GM23338 (cell line): Measurements from ENCODE around the gene TMEM170B. TPM values are rescaled to one million over a fixed set of nuclear protein-coding genes. Genes with fewer than 3 reads are reported as not detected.

Experiments used
- ATAC-seq: fragments of 200-7000 bp; cut with Tn5 transposase; 3 replicates; pipeline ENCODE4 v1.9.1; 2020
- DNase-seq: peaks from one replicate; pipeline ENCODE4 v3.0.0-alpha.2; 2015; ENCODE audit warnings: low spot score
- H2AFZ ChIP-seq: fragments of 200-600 bp; sonication (generic); 2 replicates; pipeline ENCODE4 v1.8.0; 2016; ENCODE audit warnings: antibody characterized with exemption, mild to moderate bottlenecking, moderate library complexity
- H3F3A ChIP-seq: fragments of 200-600 bp; sonication (generic); replicated peaks from 2 replicates; pipeline ENCODE4 v1.8.0; 2017; ENCODE audit warnings: antibody characterized with exemption, mixed run types, low read depth
- H3K27ac ChIP-seq: fragments of 200-600 bp; sonication (generic); 2 replicates; pipeline ENCODE4 v1.6.1; 2016; ENCODE audit warnings: low read depth
- H3K27me3 ChIP-seq: fragments of 200-600 bp; sonication (generic); 2 replicates; pipeline ENCODE4 v1.8.0; 2016; ENCODE audit warnings: mild to moderate bottlenecking, mixed run types, moderate library complexity; ENCODE audit not compliant: insufficient read depth
- H3K36me3 ChIP-seq: fragments of 200-600 bp; sonication (generic); 2 replicates; pipeline ENCODE4 v1.8.0; 2016; ENCODE audit warnings: mild to moderate bottlenecking; ENCODE audit not compliant: insufficient read depth
- H3K4me1 ChIP-seq: fragments of 200-600 bp; sonication (generic); 2 replicates; pipeline ENCODE4 v1.8.0; 2016; ENCODE audit warnings: mild to moderate bottlenecking, moderate library complexity; ENCODE audit not compliant: insufficient read depth
- H3K4me2 ChIP-seq: fragments of 200-600 bp; sonication (generic); 2 replicates; pipeline ENCODE4 v1.7.1; 2017; ENCODE audit warnings: mixed run types
- H3K4me3 ChIP-seq: fragments of 200-600 bp; sonication (generic); 2 replicates; pipeline ENCODE4 v1.6.1; 2016; ENCODE audit warnings: mixed run types
- H3K79me2 ChIP-seq: fragments of 200-600 bp; sonication (generic); replicated peaks from 2 replicates; pipeline ENCODE4 v1.8.0; 2017; ENCODE audit warnings: mild to moderate bottlenecking; ENCODE audit not compliant: insufficient read depth
- H3K9me2 ChIP-seq: fragments of 200-600 bp; sonication (generic); 2 replicates; pipeline ENCODE4 v1.8.0; 2017; ENCODE audit not compliant: insufficient read depth
- H4K20me1 ChIP-seq: fragments of 200-600 bp; sonication (generic); replicated peaks from 2 replicates; pipeline ENCODE4 v1.8.0; 2017; ENCODE audit warnings: mild to moderate bottlenecking; ENCODE audit not compliant: insufficient read depth
- H3K27ac Mint-ChIP-seq: 2 replicates; pipeline ENCODE4 v1.8.0; 2020; ENCODE audit warnings: inconsistent platforms, mild to moderate bottlenecking, moderate library complexity, mixed read lengths
- H3K27me3 Mint-ChIP-seq: 3 replicates; pipeline ENCODE4 v1.8.0; 2022; ENCODE audit warnings: low read depth, mild to moderate bottlenecking, moderate library complexity, mixed read lengths, inconsistent platforms; ENCODE audit not compliant: insufficient read depth, poor library complexity
- H3K36me3 Mint-ChIP-seq: 3 replicates; pipeline ENCODE4 v1.8.0; 2021; ENCODE audit warnings: low read depth, mild to moderate bottlenecking, inconsistent platforms, moderate library complexity, mixed read lengths
- H3K4me1 Mint-ChIP-seq: 3 replicates; pipeline ENCODE4 v1.8.0; 2020; ENCODE audit warnings: mild to moderate bottlenecking, inconsistent platforms, mixed read lengths
- H3K4me3 Mint-ChIP-seq: 3 replicates; pipeline ENCODE4 v1.8.0; 2021; ENCODE audit warnings: moderate library complexity, mild to moderate bottlenecking, inconsistent platforms, mixed read lengths
- H3K9me3 Mint-ChIP-seq: 3 replicates; pipeline ENCODE4 v1.8.0; 2020; ENCODE audit warnings: moderate library complexity, mild to moderate bottlenecking, inconsistent platforms, mixed read lengths
- CTCF ChIP-seq, 2 experiments: fragments of 200-600 bp in 1 of 2; sonication (generic) in 1 of 2; conservative IDR thresholded peaks; 2 replicates each; pipeline versions ENCODE4 v1.5.1 to v1.6.1; 2016 to 2017; ENCODE audit warnings: antibody characterized with exemption in 2 of 2, low read depth in 2 of 2, mild to moderate bottlenecking in 2 of 2, moderate library complexity in 1 of 2
- EZH2phosphoT487 ChIP-seq: fragments of 200-600 bp; sonication (generic); IDR thresholded peaks from one replicate; pipeline ENCODE4 v1.8.1; 2018; ENCODE audit warnings: antibody characterized with exemption; ENCODE audit not compliant: unreplicated experiment
- POLR2AphosphoS5 ChIP-seq: IDR thresholded peaks from 2 replicates; pipeline ENCODE4 v1.6.1; 2016; ENCODE audit warnings: antibody characterized with exemption, low read depth
- REST ChIP-seq: IDR thresholded peaks from one replicate; pipeline ENCODE4 v1.6.1; 2018; ENCODE audit warnings: antibody characterized with exemption; ENCODE audit not compliant: unreplicated experiment
- STAT1 ChIP-seq: IDR thresholded peaks from one replicate; pipeline ENCODE4 v1.6.1; 2016; ENCODE audit warnings: antibody characterized with exemption; ENCODE audit not compliant: unreplicated experiment
- ZNF114 ChIP-seq: fragments of 250-450 bp; sonication (Bioruptor Pico); IDR thresholded peaks from 2 replicates; pipeline ENCODE4 v1.5.0; 2020; ENCODE audit warnings: mild to moderate bottlenecking, moderate library complexity
- polyA plus RNA-seq: library from polyadenylated mRNA; unstranded; fragments of >200 nt; fragmentation: Nextera tagmentation; extraction: Ambion mirVana; gene quantifications from 2 replicates; pipeline ENCODE4 v1.2.1, GENCODE V29; 2016
- total RNA-seq: library from RNA; depleted of rRNA; stranded (reverse); fragments of >200 nt; shearing (Covaris generic); gene quantifications from 2 replicates; pipeline ENCODE4 v1.2.3, GENCODE V29; 2014

TMEM170B gene
- total and polyA plus RNA-seq, 2 experiments from 2014 or later: 2.0 to 6.9 TPM

- 0 out of 2 replicates have a peak, but pooled peaks cover 6% of the 10 kb centered on the region for H3K9me2 ChIP-seq
- no peaks in the 10 kb centered on the region for H3K27me3 ChIP-seq
- H3F3A ChIP-seq: no peaks in the 10 kb centered on the region
- no peak for ATAC-seq
- H4K20me1 ChIP-seq: no peaks in the 10 kb centered on the region
- Mint-ChIP-seq H3K4me3 (no peak overlapping the region), H3K36me3 (no peaks in the 10 kb centered on the region), H3K27ac (no peak overlapping the region), H3K9me3 (no peaks in the 10 kb centered on the region), H3K4me1 (peaks cover 10% of the 10 kb centered on the region), H3K27me3 (no peaks in the 10 kb centered on the region)
- no peak for DNase-seq
- TF ChIP-seq REST: no peak
- TF ChIP-seq ZNF114: no peak
- TF ChIP-seq STAT1: no peak
- no peak for TF ChIP-seq POLR2AphosphoS5
- H3K36me3 ChIP-seq: no peaks in the 10 kb centered on the region
- no peaks in the 10 kb centered on the region for H3K4me1 ChIP-seq
- H3K79me2 ChIP-seq: no peaks in the 10 kb centered on the region
- H3K4me3 ChIP-seq: no peak overlapping the region
- H3K27ac ChIP-seq: no peak overlapping the region
- H3K4me2 ChIP-seq: no peak overlapping the region
- 0 out of 2 replicates have a peak overlapping the region, but pooled peaks have one; percentile 18 for H2AFZ ChIP-seq
These were observed 76.3 kb downstream of the TMEM170B start for GRCh38 chr6:11613858-11614257.

- no peak for TF ChIP-seq EZH2phosphoT487
- Mint-ChIP-seq H3K27ac (no peak overlapping the region), H3K27me3 (no peaks in the 10 kb centered on the region), H3K36me3 (no peaks in the 10 kb centered on the region), H3K4me1 (peaks cover 3% of the 10 kb centered on the region), H3K4me3 (no peak overlapping the region), H3K9me3 (no peaks in the 10 kb centered on the region)
- Histone ChIP-seq H3F3A (no peaks in the 10 kb centered on the region), H3K9me2 (0 out of 2 replicates have a peak, but pooled peaks cover 6% of the 10 kb centered on the region), H3K4me1 (no peaks in the 10 kb centered on the region), H3K36me3 (no peaks in the 10 kb centered on the region), H4K20me1 (no peaks in the 10 kb centered on the region), H3K4me3 (no peak overlapping the region), H2AFZ (no peak overlapping the region), H3K27me3 (no peaks in the 10 kb centered on the region), H3K27ac (no peak overlapping the region), H3K79me2 (no peaks in the 10 kb centered on the region), H3K4me2 (no peak overlapping the region)
- DNase-seq (no peak), ATAC-seq (no peak)
These were observed 77.1 kb downstream of the TMEM170B start for GRCh38 chr6:11614534-11615213.

GRCh38 chr6:11615214-11615602 lies 77.7 kb downstream of the TMEM170B start:
- Mint-ChIP-seq H3K27me3 (no peaks in the 10 kb centered on the region), H3K27ac (no peak overlapping the region), H3K4me3 (no peak overlapping the region), H3K36me3 (no peaks in the 10 kb centered on the region), H3K9me3 (no peaks in the 10 kb centered on the region), H3K4me1 (0 out of 3 replicates have a peak, but pooled peaks cover 2% of the 10 kb centered on the region)
- H3K36me3 ChIP-seq: no peaks in the 10 kb centered on the region
- H3K4me2 ChIP-seq: no peak overlapping the region
- no peaks in the 10 kb centered on the region for H3F3A ChIP-seq
- no peak overlapping the region for H2AFZ ChIP-seq
- no peaks in the 10 kb centered on the region for H3K79me2 ChIP-seq
- H3K27ac ChIP-seq: no peak overlapping the region
- DNase-seq: no peak
- H3K9me2 ChIP-seq: 0 out of 2 replicates have a peak, but pooled peaks cover 6% of the 10 kb centered on the region
- no peak overlapping the region for H3K4me3 ChIP-seq
- ATAC-seq: no peak
- H3K27me3 ChIP-seq: no peaks in the 10 kb centered on the region
- H4K20me1 ChIP-seq: no peaks in the 10 kb centered on the region
- H3K4me1 ChIP-seq: no peaks in the 10 kb centered on the region
- TF ChIP-seq POLR2AphosphoS5 (no peak), CTCF (conservative IDR thresholded peaks at IDR 0.05; ENCODE audit: low read depth in 2 of 2) (no peak)
